AG04450 (cell line): ENCODE data around the gene NUDT14. TPM values are rescaled to one million over a fixed set of nuclear protein-coding genes. Genes with fewer than 3 reads are reported as not detected.
A peak's percentile ranks its signal among the peaks of the same experiment; 100 is the strongest.

Source experiments
- CTCF ChIA-PET: fragments of 300-600, 350-600 bp; formaldehyde crosslinking; extraction: SDS; loops from one replicate; lab custom pipeline; 2022; ENCODE audit warnings: antibody characterized with exemption, inconsistent platforms; lab: Charles Lee
- POLR2A ChIA-PET: fragments of 350-600 bp; formaldehyde crosslinking; extraction: SDS; loops from one replicate; lab custom pipeline; 2021; ENCODE audit warnings: antibody characterized with exemption, inconsistent platforms; lab: Yijun Ruan, JAX
- DNase-seq: peaks from one replicate; pipeline ENCODE4 v3.0.0-alpha.2; 2011; ENCODE audit warnings: low read depth, low spot score
- H3K27ac ChIP-seq: one replicate; pipeline ENCODE4 v1.5.1; 2012; ENCODE audit warnings: low read depth, low read length, control low read depth
- H3K27me3 ChIP-seq: one replicate; pipeline ENCODE4 v1.6.0; 2012; ENCODE audit warnings: low read length; ENCODE audit not compliant: control insufficient read depth, insufficient read depth
- H3K4me3 ChIP-seq: 2 replicates; pipeline ENCODE4 v1.5.1; 2011; ENCODE audit warnings: mild to moderate bottlenecking, low read depth, low read length, control low read depth
- H3K9me3 ChIP-seq: 2 replicates; pipeline ENCODE4 v1.5.1; 2012; ENCODE audit warnings: low read length; ENCODE audit not compliant: control insufficient read depth, insufficient read depth
- polyA plus RNA-seq: library from polyadenylated mRNA; depleted of rRNA; stranded (reverse); fragments of >200 nt; gene quantifications from 2 replicates; pipeline ENCODE4 v1.2.3, GENCODE V29; 2011
- TF ChIP-seq, protein P1 (sequence below): IDR thresholded peaks from 2 replicates; pipeline ENCODE4 v1.5.1; 2011; ENCODE audit warnings: low read depth, low read length, control low read depth, inconsistent platforms

Gene NUDT14
- polyA plus RNA-seq, 1 experiment, result 7.2 TPM

DNA sequence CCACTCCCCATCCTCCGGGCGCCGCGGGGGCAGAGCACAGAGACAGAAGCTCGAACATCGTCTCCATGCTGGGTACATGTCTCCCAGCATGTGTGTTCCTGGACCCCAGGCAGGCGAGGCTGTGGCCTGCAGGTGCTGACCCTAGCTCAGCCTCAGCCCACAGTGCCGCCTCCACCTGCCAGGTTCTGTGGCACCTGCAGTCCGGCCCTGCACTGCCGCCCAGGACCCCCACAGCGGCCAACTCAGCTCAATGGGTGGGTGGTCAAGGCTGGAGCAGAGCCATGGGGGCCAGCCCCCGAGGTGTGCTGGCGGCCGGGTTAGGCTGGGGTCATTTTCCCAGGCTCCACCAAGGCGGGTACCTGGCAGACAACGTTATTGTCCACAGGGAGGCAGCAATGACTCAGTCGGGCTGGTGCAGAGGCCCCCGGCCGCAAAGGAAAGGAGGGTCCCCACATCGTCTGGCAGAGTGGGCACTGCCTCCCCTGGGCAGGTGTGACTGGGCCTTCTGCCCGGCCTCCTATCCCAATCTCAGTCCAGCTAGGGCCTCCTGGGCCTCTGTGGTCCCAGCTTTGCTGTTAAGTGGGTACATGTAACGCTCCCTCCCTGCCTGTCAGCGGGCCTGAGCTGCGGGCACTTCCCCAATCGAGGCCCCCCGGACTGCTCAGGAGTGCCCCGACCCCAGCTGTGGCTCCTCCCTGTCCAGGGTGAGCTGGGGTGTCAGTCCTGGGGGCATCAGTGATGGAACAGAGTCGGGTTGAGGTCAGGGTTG lies 20.2 kb upstream of the NUDT14 start:
- H3K27me3 ChIP-seq, result peaks cover 6% of the 10 kb centered on the region
- no peaks in the 10 kb centered on the region; the same call in 1 of the 2 replicates for H3K9me3 ChIP-seq
- TF ChIP-seq, protein P1, sequence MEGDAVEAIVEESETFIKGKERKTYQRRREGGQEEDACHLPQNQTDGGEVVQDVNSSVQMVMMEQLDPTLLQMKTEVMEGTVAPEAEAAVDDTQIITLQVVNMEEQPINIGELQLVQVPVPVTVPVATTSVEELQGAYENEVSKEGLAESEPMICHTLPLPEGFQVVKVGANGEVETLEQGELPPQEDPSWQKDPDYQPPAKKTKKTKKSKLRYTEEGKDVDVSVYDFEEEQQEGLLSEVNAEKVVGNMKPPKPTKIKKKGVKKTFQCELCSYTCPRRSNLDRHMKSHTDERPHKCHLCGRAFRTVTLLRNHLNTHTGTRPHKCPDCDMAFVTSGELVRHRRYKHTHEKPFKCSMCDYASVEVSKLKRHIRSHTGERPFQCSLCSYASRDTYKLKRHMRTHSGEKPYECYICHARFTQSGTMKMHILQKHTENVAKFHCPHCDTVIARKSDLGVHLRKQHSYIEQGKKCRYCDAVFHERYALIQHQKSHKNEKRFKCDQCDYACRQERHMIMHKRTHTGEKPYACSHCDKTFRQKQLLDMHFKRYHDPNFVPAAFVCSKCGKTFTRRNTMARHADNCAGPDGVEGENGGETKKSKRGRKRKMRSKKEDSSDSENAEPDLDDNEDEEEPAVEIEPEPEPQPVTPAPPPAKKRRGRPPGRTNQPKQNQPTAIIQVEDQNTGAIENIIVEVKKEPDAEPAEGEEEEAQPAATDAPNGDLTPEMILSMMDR, result 0 out of 2 replicates have a peak, but pooled peaks have one; percentile 3
- no peak overlapping the region for H3K27ac ChIP-seq
- ChIA-PET CTCF (interaction anchor here (0.9 to 1.0 kb wide), 2 partner anchors 78 to 150 kb away, joined by 3 to 4 read pairs; no protein-coding TSS in a partner anchor), POLR2A (no interaction called here)
- no peak overlapping the region for H3K4me3 ChIP-seq
- DNase-seq, result no peak

DNA sequence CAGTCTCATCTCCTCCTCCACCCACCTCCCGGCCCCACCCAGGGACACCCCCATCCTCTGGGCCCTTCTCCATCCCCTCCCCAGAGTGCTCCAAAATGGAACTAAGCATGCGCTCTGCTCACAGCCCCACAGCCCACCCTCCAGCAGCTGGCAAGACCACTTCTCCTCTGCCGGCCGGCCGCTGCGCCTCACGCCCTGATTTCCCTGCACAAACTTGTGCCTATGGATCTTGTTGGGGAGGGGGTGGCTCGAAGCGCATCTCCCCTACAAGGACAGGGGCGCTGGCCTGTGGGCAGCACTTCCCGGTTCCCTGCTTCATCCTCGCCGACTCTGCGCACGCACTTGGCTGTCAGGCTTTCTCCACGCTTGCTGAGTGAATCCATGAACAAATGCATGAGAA lies 19.5 kb upstream of the NUDT14 start:
- CTCF ChIA-PET, result no interaction called here
- Histone ChIP-seq H3K9me3 (no peaks in the 10 kb centered on the region; the same call in 1 of the 2 replicates), H3K4me3 (no peak overlapping the region), H3K27me3 (peaks cover 9% of the 10 kb centered on the region), H3K27ac (no peak overlapping the region)
- no peak for DNase-seq
- POLR2A ChIA-PET, result no interaction called here
- TF ChIP-seq, protein P1, result no peak

DNA sequence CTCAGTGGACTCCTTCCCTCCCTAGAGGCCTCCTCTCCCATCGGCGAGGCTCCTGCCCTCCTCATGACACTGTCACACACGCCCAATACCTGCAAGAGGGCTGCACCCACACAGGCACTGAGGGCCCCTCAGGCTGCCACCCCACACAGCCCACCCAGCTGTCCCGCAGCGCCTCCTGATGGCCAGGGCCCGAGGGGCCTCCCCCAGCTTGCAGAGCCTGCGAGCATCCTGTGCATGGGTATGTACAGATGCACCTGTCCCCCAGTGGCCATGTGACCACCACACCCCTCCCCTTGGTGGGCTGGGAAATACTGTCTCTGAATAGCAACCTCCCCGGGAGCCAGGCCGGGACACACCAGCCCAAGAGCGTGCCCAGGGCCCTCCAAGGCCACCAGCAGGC lies 19.0 kb upstream of the NUDT14 start:
- Histone ChIP-seq H3K27me3 (peaks cover 12% of the 10 kb centered on the region), H3K27ac (no peak overlapping the region), H3K9me3 (no peaks in the 10 kb centered on the region; the same call in 1 of the 2 replicates), H3K4me3 (no peak overlapping the region)
- CTCF ChIA-PET, result interaction anchor here (1.5 kb wide), 1 partner anchor 19 kb away, joined by 6 read pairs; the partner anchor contains the start of gene NUDT14
- DNase-seq, result no peak
- TF ChIP-seq, protein P1, result no peak; the same call in 1 of the 2 replicates
- POLR2A ChIA-PET, result no interaction called here

DNA sequence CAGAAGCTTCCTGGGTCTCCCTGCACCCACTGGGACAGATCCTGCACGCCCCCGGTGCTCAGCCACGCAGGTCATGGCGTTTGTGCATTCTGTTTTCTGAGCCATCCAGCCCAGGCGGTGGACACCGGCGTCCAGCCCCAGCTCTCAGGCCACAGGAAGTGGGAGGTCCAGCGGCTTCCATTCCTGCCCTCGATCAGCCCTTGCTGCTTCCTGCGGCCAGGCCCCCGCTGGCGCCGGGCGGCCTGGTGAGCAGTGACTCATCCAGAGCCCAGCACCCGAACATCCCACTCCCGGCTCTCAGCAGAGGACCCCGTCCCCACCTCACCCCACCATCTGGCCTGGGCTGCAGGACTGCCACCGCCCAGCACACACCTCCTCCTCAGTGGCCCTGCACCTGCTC lies 18.0 kb upstream of the NUDT14 start:
- no peak overlapping the region for H3K4me3 ChIP-seq
- CTCF ChIA-PET, result interaction anchor here (1.5 kb wide), 1 partner anchor 18 kb away, joined by 6 read pairs; the partner anchor contains the start of gene NUDT14
- DNase-seq, result no peak
- POLR2A ChIA-PET, result no interaction called here
- no peaks in the 10 kb centered on the region; the same call in 1 of the 2 replicates for H3K9me3 ChIP-seq
- peaks cover 16% of the 10 kb centered on the region for H3K27me3 ChIP-seq
- TF ChIP-seq, protein P1, result no peak
- H3K27ac ChIP-seq, result no peak overlapping the region

DNA sequence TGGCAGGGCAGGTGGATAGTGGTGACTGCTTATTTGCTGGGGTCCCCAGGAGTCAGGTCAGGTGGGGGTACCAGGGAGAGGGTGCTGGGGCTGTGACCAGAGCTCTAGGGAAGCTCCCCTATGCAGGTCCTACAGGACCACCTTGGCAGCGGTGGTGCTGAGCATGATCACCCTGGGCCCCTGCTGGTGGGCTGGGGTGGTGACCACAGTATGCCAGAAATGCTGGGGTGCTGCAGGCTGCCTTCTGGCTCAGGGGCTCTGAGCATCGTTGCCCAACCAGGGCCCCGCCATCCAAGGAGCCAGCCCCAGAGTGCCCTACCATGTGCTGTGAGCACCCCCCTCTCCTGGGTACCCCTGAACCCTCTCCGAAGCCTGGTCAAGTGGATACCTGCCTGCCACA lies 17.5 kb upstream of the NUDT14 start:
- Histone ChIP-seq H3K4me3 (no peak overlapping the region), H3K9me3 (no peaks in the 10 kb centered on the region; the same call in 1 of the 2 replicates), H3K27ac (no peak overlapping the region), H3K27me3 (peaks cover 16% of the 10 kb centered on the region)
- POLR2A ChIA-PET, result no interaction called here
- TF ChIP-seq, protein P1, result peak; percentile 25
- CTCF ChIA-PET, result interaction anchor here (1.5 kb wide), 1 partner anchor 17 kb away, joined by 6 read pairs; the partner anchor contains the start of gene NUDT14
- DNase-seq, result no peak
